ENCODE results near the gene FGF14.
A peak's percentile ranks its signal among the peaks of the same experiment; 100 is the strongest.

The FGF14 gene

GRCh38 chr13:101757446-101758039 is 644.3 kb downstream of the FGF14 start:
- peak; percentile 56 for TF ChIP-seq CTCF (IDR thresholded peaks at IDR 0.05; ENCODE audit: insufficient read depth, low read length, poor library complexity, severe bottlenecking)
- no peak for DNase-seq (ENCODE audit: extremely low read depth, insufficient read length)
- Histone ChIP-seq H3K36me3 (ENCODE audit: control insufficient read depth, insufficient read depth, low read length) (no peaks in the 10 kb centered on the region), H3K27me3 (replicated peaks; ENCODE audit: control insufficient read depth, insufficient read depth, low read length) (no peaks in the 10 kb centered on the region), H3K4me3 (replicated peaks; ENCODE audit: low read depth, low read length) (no peak overlapping the region)

GRCh38 chr13:101755228-101755887 is 646.5 kb downstream of the FGF14 start:
- H3K27me3 ChIP-seq (replicated peaks; ENCODE audit: control insufficient read depth, insufficient read depth, low read length): no peaks in the 10 kb centered on the region
- H3K36me3 ChIP-seq (ENCODE audit: control insufficient read depth, insufficient read depth, low read length): no peaks in the 10 kb centered on the region
- no peak for DNase-seq (ENCODE audit: extremely low read depth, insufficient read length)
- TF ChIP-seq CTCF (IDR thresholded peaks at IDR 0.05; ENCODE audit: insufficient read depth, low read length, poor library complexity, severe bottlenecking): no peak
- H3K4me3 ChIP-seq (replicated peaks; ENCODE audit: low read depth, low read length): no peak overlapping the region

- TF ChIP-seq CTCF (IDR thresholded peaks at IDR 0.05; ENCODE audit: insufficient read depth, low read length, poor library complexity, severe bottlenecking): no peak
- DNase-seq (ENCODE audit: extremely low read depth, insufficient read length): no peak
- Histone ChIP-seq H3K36me3 (ENCODE audit: control insufficient read depth, insufficient read depth, low read length) (no peaks in the 10 kb centered on the region), H3K27me3 (replicated peaks; ENCODE audit: control insufficient read depth, insufficient read depth, low read length) (no peaks in the 10 kb centered on the region), H3K4me3 (replicated peaks; ENCODE audit: low read depth, low read length) (no peak overlapping the region)
These were observed 649.4 kb downstream of the FGF14 start for GRCh38 chr13:101752432-101752831.

- TF ChIP-seq CTCF (IDR thresholded peaks at IDR 0.05; ENCODE audit: insufficient read depth, low read length, poor library complexity, severe bottlenecking): no peak
- DNase-seq (ENCODE audit: extremely low read depth, insufficient read length): no peak
- H3K4me3 ChIP-seq (replicated peaks; ENCODE audit: low read depth, low read length): no peak overlapping the region
These were observed 650.4 kb downstream of the FGF14 start for GRCh38 chr13:101751488-101751887.

GRCh38 chr13:101749584-101749983 is 652.3 kb downstream of the FGF14 start:
- Histone ChIP-seq H3K27me3 (replicated peaks; ENCODE audit: control insufficient read depth, insufficient read depth, low read length) (no peaks in the 10 kb centered on the region), H3K36me3 (ENCODE audit: control insufficient read depth, insufficient read depth, low read length) (no peaks in the 10 kb centered on the region), H3K4me3 (replicated peaks; ENCODE audit: low read depth, low read length) (no peak overlapping the region)
- no peak for DNase-seq (ENCODE audit: extremely low read depth, insufficient read length)
- TF ChIP-seq CTCF (IDR thresholded peaks at IDR 0.05; ENCODE audit: insufficient read depth, low read length, poor library complexity, severe bottlenecking): no peak

More at GRCh38 chr13:101751488-101751887, 650.4 kb downstream of the FGF14 start:
- no peaks in the 10 kb centered on the region for H3K36me3 ChIP-seq (ENCODE audit: control insufficient read depth, insufficient read depth, low read length)
- H3K27me3 ChIP-seq (replicated peaks; ENCODE audit: control insufficient read depth, insufficient read depth, low read length): no peaks in the 10 kb centered on the region
